ENCODE data around the gene ACOT2.
A peak's percentile ranks its signal among the peaks of the same experiment; 100 is the strongest.

The ACOT2 gene

GRCh38 chr14:73610687-73611086 is 41.7 kb downstream of the ACOT2 start:
- H3K9me3 ChIP-seq (ENCODE audit: control insufficient read depth, insufficient read depth, low read length), result no peaks in the 10 kb centered on the region
- H4K20me1 ChIP-seq (ENCODE audit: control insufficient read depth, insufficient read depth, low read depth, low read length), result no peaks in the 10 kb centered on the region
- TF ChIP-seq, protein P1, sequence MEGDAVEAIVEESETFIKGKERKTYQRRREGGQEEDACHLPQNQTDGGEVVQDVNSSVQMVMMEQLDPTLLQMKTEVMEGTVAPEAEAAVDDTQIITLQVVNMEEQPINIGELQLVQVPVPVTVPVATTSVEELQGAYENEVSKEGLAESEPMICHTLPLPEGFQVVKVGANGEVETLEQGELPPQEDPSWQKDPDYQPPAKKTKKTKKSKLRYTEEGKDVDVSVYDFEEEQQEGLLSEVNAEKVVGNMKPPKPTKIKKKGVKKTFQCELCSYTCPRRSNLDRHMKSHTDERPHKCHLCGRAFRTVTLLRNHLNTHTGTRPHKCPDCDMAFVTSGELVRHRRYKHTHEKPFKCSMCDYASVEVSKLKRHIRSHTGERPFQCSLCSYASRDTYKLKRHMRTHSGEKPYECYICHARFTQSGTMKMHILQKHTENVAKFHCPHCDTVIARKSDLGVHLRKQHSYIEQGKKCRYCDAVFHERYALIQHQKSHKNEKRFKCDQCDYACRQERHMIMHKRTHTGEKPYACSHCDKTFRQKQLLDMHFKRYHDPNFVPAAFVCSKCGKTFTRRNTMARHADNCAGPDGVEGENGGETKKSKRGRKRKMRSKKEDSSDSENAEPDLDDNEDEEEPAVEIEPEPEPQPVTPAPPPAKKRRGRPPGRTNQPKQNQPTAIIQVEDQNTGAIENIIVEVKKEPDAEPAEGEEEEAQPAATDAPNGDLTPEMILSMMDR (IDR thresholded peaks at IDR 0.05; ENCODE audit: low read depth, low read length, poor library complexity, severe bottlenecking), result no peak
- TF ChIP-seq EZH2phosphoT487 (IDR thresholded peaks at IDR 0.05; ENCODE audit: borderline replicate concordance, low read length), result no peak
- H3K4me3 ChIP-seq (ENCODE audit: low read length), result no peak overlapping the region
- H3K36me3 ChIP-seq (ENCODE audit: control insufficient read depth, low read length), result no peaks in the 10 kb centered on the region
- no peak overlapping the region for H3K4me2 ChIP-seq (ENCODE audit: low read length)
- H3K4me1 ChIP-seq (ENCODE audit: control insufficient read depth, low read length), result peaks cover 4% of the 10 kb centered on the region; the same call in 1 of the 2 replicates
- no peak overlapping the region for H3K27ac ChIP-seq (ENCODE audit: low read depth, low read length)
- peaks cover 32% of the 10 kb centered on the region for H3K27me3 ChIP-seq (ENCODE audit: control insufficient read depth, low read length)
- H3K9me2 ChIP-seq (replicated peaks; ENCODE audit: control insufficient read depth, low read length), result no peaks in the 10 kb centered on the region
- no peaks in the 10 kb centered on the region for H3F3A ChIP-seq (ENCODE audit: control insufficient read depth, insufficient read depth)
- no peaks in the 10 kb centered on the region for H3K79me2 ChIP-seq (ENCODE audit: control insufficient read depth, low read length)

DNA sequence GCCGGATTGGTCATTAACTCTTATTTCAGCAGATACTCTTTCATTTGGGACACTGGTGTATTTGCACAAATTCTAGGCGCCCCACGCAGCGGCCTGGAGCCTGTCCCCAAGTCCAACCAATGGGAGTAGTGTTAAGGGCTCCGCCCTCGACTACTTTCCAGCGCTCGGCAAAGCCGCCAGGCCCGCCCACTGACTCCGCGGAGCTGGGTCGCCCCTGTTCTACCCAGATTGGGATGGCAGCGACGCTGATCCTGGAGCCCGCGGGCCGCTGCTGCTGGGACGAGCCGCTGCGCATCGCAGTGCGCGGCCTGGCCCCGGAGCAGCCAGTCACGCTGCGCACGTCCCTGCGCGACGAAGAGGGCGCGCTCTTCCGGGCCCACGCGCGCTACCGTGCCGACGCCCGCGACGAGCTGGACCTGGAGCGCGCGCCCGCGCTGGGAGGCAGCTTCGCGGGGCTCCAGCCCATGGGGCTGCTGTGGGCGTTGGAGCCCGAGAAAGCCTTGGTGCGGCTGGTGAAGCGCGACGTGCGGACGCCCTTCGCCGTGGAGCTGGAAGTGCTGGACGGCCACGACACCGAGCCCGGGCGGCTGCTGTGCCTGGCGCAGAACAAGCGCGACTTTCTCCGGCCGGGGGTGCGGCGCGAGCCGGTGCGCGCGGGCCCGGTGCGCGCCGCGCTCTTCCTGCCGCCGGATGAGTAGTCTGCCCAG is 43.5 kb downstream of the ACOT2 start, which contains the start of gene ACOT6:
Gene ACOT6, plus strand, starts transcription at position 179 of the 707 bp plus-strand sequence. Its CDS starts 55 bp downstream, at position 234.
- TF ChIP-seq, protein P1 (IDR thresholded peaks at IDR 0.05; ENCODE audit: low read depth, low read length, poor library complexity, severe bottlenecking), result no peak
- no peak for TF ChIP-seq EZH2phosphoT487 (IDR thresholded peaks at IDR 0.05; ENCODE audit: borderline replicate concordance, low read length)
- Histone ChIP-seq H3K9me3 (ENCODE audit: control insufficient read depth, insufficient read depth, low read length) (no peaks in the 10 kb centered on the region), H4K20me1 (ENCODE audit: control insufficient read depth, insufficient read depth, low read depth, low read length) (no peaks in the 10 kb centered on the region), H3K4me3 (ENCODE audit: low read length) (peak within 1 kb of the TSS; percentile 63), H3K4me2 (ENCODE audit: low read length) (peak within 1 kb of the TSS; percentile 65), H3K79me2 (ENCODE audit: control insufficient read depth, low read length) (no peaks in the 10 kb centered on the region), H3K9me2 (replicated peaks; ENCODE audit: control insufficient read depth, low read length) (no peaks in the 10 kb centered on the region), H3K36me3 (ENCODE audit: control insufficient read depth, low read length) (no peaks in the 10 kb centered on the region), H3F3A (ENCODE audit: control insufficient read depth, insufficient read depth) (no peaks in the 10 kb centered on the region), H3K27me3 (ENCODE audit: control insufficient read depth, low read length) (peaks cover 32% of the 10 kb centered on the region), H3K4me1 (ENCODE audit: control insufficient read depth, low read length) (peaks cover 4% of the 10 kb centered on the region; the same call in 1 of the 2 replicates), H3K27ac (ENCODE audit: low read depth, low read length) (no peak within 1 kb of the TSS)

DNA sequence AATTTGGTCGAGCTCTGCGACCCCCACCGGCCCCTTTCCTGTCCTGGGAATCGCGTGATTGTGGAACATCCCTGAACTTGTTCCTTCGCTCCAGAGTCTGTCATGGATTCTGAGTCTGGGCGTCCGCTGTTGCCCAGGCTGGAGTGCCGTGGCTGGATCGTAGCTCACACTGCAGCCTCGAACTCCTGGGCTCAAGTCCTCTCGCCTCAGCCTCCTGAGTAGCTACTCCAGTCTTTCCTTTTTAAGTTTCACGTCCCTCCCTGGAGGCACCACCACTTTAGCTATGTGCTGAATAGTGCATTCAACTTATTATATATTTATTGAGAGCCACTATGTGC is 44.0 kb downstream of the ACOT2 start:
- Histone ChIP-seq H3K4me2 (ENCODE audit: low read length) (peak overlapping the region; percentile 65), H3K27ac (ENCODE audit: low read depth, low read length) (no peak overlapping the region), H3K36me3 (ENCODE audit: control insufficient read depth, low read length) (no peaks in the 10 kb centered on the region), H3K27me3 (ENCODE audit: control insufficient read depth, low read length) (peaks cover 32% of the 10 kb centered on the region), H4K20me1 (ENCODE audit: control insufficient read depth, insufficient read depth, low read depth, low read length) (no peaks in the 10 kb centered on the region), H3K9me2 (replicated peaks; ENCODE audit: control insufficient read depth, low read length) (no peaks in the 10 kb centered on the region), H3K4me3 (ENCODE audit: low read length) (peak overlapping the region; percentile 63), H3K79me2 (ENCODE audit: control insufficient read depth, low read length) (no peaks in the 10 kb centered on the region), H3K4me1 (ENCODE audit: control insufficient read depth, low read length) (peaks cover 4% of the 10 kb centered on the region; the same call in 1 of the 2 replicates), H3K9me3 (ENCODE audit: control insufficient read depth, insufficient read depth, low read length) (no peaks in the 10 kb centered on the region), H3F3A (ENCODE audit: control insufficient read depth, insufficient read depth) (no peaks in the 10 kb centered on the region)
- TF ChIP-seq, protein P1 (IDR thresholded peaks at IDR 0.05; ENCODE audit: low read depth, low read length, poor library complexity, severe bottlenecking), result no peak
- TF ChIP-seq EZH2phosphoT487 (IDR thresholded peaks at IDR 0.05; ENCODE audit: borderline replicate concordance, low read length), result 0 out of 2 replicates have a peak, but pooled peaks have one; percentile 51

All from DOHH2 (cell line).